ENCODE results near the gene PHF1.

The PHF1 gene

DNA sequence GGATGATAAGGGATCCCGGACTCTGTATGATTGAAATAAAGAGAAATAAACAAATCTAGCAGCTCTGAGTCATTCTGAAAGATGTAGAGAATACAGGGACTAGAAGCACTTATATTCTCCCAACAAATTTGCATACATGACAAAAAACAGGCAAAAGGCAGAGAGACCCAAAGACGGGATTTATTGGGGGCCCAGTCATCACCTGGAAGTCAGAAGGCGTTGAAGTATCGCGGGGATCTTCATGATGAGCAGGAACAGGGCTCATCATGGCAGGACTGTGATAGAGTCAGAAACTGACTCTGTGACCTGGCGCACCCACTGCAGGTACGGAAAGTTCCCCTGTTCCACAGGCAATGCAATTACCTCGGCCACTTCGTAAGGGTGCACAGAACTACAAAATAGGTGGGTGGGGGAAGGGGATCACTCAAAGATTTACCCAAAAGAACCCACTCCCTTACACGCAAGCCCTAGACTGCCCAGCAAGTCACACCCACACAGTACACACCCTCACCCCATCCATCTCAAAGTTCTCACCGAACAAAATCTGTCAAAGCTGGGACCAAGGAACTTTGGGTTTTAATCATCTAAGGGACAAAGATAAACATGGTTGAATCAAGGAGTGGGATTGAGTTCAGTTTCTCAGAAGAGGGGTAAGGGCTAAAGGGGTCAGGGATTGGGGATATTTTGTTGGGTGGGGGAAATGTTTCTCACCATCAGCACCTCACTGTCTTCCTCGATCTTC lies 5.7 kb downstream of the PHF1 start:
- DNase-seq (ENCODE audit: low read depth) = no peak
- TF ChIP-seq, protein P1, sequence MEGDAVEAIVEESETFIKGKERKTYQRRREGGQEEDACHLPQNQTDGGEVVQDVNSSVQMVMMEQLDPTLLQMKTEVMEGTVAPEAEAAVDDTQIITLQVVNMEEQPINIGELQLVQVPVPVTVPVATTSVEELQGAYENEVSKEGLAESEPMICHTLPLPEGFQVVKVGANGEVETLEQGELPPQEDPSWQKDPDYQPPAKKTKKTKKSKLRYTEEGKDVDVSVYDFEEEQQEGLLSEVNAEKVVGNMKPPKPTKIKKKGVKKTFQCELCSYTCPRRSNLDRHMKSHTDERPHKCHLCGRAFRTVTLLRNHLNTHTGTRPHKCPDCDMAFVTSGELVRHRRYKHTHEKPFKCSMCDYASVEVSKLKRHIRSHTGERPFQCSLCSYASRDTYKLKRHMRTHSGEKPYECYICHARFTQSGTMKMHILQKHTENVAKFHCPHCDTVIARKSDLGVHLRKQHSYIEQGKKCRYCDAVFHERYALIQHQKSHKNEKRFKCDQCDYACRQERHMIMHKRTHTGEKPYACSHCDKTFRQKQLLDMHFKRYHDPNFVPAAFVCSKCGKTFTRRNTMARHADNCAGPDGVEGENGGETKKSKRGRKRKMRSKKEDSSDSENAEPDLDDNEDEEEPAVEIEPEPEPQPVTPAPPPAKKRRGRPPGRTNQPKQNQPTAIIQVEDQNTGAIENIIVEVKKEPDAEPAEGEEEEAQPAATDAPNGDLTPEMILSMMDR (IDR thresholded peaks at IDR 0.05; ENCODE audit: control insufficient read depth, extremely low read depth, insufficient read depth) = no peak
- peak overlapping the region; percentile 99 for H3K4me3 ChIP-seq (ENCODE audit: low read depth, low read length)

DNA sequence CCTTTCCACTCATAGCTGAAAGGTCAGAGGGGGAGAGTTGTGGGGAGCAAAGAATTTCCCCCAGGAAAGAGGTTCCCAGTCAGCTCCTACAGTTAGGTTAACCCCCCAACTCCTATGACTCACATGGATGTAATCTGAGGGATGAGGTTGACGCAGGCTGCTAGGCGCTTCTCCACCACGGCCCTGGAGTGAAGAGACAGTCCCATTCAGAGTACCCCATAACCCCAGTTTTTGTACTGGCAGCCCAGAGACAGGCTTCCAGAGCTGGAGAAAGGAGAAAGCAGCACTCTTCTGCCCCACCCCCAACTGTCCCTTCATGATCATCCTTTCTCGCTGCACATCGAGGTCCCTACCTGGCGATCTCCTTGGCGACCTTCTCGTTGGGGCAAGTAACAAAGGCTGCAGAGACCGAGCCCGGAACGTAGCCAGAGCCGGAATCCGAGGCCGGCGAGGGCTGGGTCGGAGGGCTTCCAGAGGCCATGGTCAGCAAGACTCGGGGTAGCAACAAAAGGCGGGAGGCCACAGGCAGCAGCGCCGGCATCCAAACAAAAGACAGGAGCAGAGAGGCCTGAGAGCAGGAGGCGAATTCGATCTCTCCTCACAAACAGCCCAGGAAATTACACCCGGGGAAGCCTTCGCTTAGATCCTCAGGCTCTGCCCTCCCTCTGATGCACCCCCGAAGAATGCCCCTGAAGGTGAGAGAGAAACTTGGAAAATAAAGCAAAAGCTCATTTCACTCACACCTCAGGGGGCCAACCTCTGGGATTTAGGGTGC lies 6.5 kb downstream of the PHF1 start:
- H3K4me3 ChIP-seq (ENCODE audit: low read depth, low read length) = peak overlapping the region; percentile 99
- TF ChIP-seq, protein P1 (IDR thresholded peaks at IDR 0.05; ENCODE audit: control insufficient read depth, extremely low read depth, insufficient read depth) = no peak
- DNase-seq (ENCODE audit: low read depth) = no peak

DNA sequence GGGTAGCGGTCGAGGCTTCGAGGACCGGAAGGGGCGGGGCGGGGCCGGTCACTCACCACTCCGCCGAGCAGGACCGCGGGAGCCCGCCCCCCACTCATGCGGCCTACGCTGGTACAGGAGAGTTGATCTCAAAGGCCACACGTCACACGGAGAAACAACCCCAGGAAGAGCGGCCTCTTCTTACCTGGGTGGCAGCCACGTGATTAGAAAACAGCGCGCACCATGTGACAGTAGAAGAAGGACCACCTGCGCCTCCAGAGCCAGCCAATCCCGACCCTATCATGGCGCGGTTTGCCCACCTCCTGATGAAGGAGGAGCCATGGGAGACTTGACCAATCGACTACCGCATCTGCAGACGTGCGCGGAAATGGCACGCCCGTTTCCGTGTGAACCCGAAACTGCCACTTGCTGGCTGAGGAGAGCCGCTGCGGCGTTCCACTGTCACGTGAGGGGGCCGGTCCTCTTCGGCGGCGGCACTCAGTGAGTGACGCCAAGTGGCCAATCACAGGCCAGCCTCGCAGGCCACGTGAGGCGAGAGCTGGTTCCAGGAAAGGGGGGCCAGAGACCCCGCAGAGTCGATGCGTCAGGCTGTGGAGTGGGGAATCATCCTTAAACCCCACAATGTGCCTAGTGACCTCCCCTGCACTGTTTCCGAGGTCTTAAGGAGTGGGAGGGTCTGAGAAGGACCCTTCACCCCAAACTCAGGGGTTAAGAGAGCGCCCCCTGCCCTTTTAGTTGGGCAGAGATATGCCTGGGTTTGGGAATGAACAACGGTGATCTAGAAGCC lies 7.3 kb downstream of the PHF1 start, which contains the start of gene CUTA:
Gene CUTA (minus strand): TSS at position 205 of the 787 bp plus-strand sequence. CDS start 107 bp downstream, at position 98.
- peak within 1 kb of the TSS; percentile 99 for H3K4me3 ChIP-seq (ENCODE audit: low read depth, low read length)
- TF ChIP-seq, protein P1 (IDR thresholded peaks at IDR 0.05; ENCODE audit: control insufficient read depth, extremely low read depth, insufficient read depth) = peak; percentile 42
- peak; percentile 99 for DNase-seq (ENCODE audit: low read depth)

GRCh38 chr6:33418690-33419291 lies 8.0 kb downstream of the PHF1 start:
- H3K4me3 ChIP-seq (ENCODE audit: low read depth, low read length) = peak overlapping the region; percentile 99
- no peak for DNase-seq (ENCODE audit: low read depth)

DNA sequence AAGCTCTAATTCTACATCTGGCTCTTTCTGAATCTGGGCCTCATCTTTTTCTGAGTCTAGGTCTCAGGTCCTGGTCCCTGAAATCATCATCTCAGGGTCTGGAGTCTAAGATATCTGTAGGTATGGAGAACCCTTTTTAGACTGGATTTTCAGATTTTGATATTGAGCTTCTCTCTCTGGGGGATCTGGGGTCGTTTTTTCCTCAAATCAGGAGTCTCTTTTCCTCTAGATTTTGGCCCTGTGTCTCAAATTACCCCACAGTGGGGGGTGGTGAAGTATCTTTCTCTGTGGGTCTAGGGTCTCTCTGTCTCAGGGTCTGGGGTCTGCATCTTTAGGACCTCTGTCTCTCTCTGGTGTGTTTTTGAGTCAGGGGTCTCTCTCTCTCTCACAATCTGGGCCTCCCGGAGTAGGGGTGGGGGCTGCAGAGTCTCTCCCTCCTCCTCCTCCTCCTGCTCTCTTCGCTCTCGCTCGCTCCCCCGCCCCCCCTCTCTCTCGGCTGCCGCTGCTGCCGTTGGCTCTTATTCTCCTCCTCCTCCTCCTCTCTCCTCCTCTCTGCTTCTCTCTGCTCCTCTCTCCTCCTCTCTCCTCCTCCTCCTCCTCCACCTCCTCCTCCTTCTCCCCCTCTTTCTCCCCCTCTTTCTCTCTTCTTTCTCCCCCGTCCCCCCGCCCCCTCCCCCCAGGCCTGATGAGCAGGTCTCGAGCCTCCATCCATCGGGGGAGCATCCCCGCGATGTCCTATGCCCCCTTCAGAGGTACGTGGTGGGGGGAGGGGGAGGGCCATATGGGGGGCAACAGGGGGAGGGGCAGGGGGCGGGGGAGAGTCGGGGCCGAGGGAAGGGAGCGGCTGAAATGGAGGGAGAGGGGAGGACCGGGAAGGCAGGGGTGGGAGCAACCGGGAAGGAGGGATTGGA lies 9.0 kb downstream of the PHF1 start, which contains the start of gene SYNGAP1:
Gene SYNGAP1 (plus strand): TSS at position 486 of the 911 bp plus-strand sequence. CDS start 200 bp downstream, at position 686.
- no peak within 1 kb of the TSS for H3K4me3 ChIP-seq (ENCODE audit: low read depth, low read length)
- DNase-seq (ENCODE audit: low read depth) = no peak
- TF ChIP-seq, protein P1 (IDR thresholded peaks at IDR 0.05; ENCODE audit: control insufficient read depth, extremely low read depth, insufficient read depth) = no peak

More at GRCh38 chr6:33418690-33419291, 8.0 kb downstream of the PHF1 start:
- TF ChIP-seq, protein P1 (IDR thresholded peaks at IDR 0.05; ENCODE audit: control insufficient read depth, extremely low read depth, insufficient read depth) = no peak

Data from LNCaP clone FGC (cell line).